AML-193 (cell line): ENCODE measurements around the gene ARIH2.
"Not testable (repeated sequence)": the region's sequence is repeated elsewhere in the genome, so short reads cannot be mapped to it uniquely, and the experiment has no call there.

ENCODE experiments used
- DNase-seq, 2 experiments: peaks; one replicate each; lab custom pipeline; 2025; lab: John Stamatoyannopoulos, UW

The ARIH2 gene

GRCh38 chr3:49004352-49005302 is 86.0 kb downstream of the ARIH2 start:
- DNase-seq, result no peak

- DNase-seq, result no peak
These were observed 86.7 kb downstream of the ARIH2 start for GRCh38 chr3:49005303-49005680.

GRCh38 chr3:49005998-49006397 is 87.4 kb downstream of the ARIH2 start:
- no peak for DNase-seq

GRCh38 chr3:49006408-49007067 is 87.9 kb downstream of the ARIH2 start:
- DNase-seq, result peak in 1 of 2 experiments; percentile 20

- DNase-seq, result peak; percentile 98 to 99
These were observed 88.6 kb downstream of the ARIH2 start, which contains the start of gene WDR6 for GRCh38 chr3:49007068-49007770. WDR6 (plus strand) TSS chr3:49007391; CDS start chr3:49007432, 41 bp downstream.

GRCh38 chr3:49007771-49008528 is 89.3 kb downstream of the ARIH2 start:
- peak; percentile 81 to 83 for DNase-seq

GRCh38 chr3:49008627-49009026 is 90.0 kb downstream of the ARIH2 start:
- not testable (repeated sequence) for DNase-seq

- no peak for DNase-seq
These were observed 90.8 kb downstream of the ARIH2 start for GRCh38 chr3:49009396-49009795.

GRCh38 chr3:49012441-49013017 is 93.9 kb downstream of the ARIH2 start:
- no peak for DNase-seq

- no peak for DNase-seq
These were observed 94.6 kb downstream of the ARIH2 start for GRCh38 chr3:49013113-49013737.

- DNase-seq, result peak; percentile 40 to 41
These were observed 95.4 kb downstream of the ARIH2 start for GRCh38 chr3:49013738-49014660.

GRCh38 chr3:49015072-49015471 is 96.4 kb downstream of the ARIH2 start:
- DNase-seq, result no peak

- DNase-seq, result no peak
These were observed 97.1 kb downstream of the ARIH2 start for GRCh38 chr3:49015765-49016164.

- DNase-seq, result no peak
These were observed 98.0 kb downstream of the ARIH2 start for GRCh38 chr3:49016414-49017228.

- peak; percentile 37 to 59 for DNase-seq
These were observed 98.8 kb downstream of the ARIH2 start for GRCh38 chr3:49017229-49017970.

GRCh38 chr3:49017971-49018706 is 99.5 kb downstream of the ARIH2 start, which contains the start of gene DALRD3:
DALRD3 (minus strand) TSS chr3:49018580; CDS start chr3:49018564, 16 bp downstream.
- DNase-seq, result peak; percentile 48 to 60

GRCh38 chr3:49018707-49019006 is 100.0 kb downstream of the ARIH2 start:
- DNase-seq, result peak in 1 of 2 experiments; percentile 48
